ENCODE measurements around the gene GSN. TPM values are rescaled to one million over a fixed set of nuclear protein-coding genes. Genes with fewer than 3 reads are reported as not detected.

GSN gene
- total RNA-seq, 1 donor from 2014 or later, result 2,053 TPM

DNA sequence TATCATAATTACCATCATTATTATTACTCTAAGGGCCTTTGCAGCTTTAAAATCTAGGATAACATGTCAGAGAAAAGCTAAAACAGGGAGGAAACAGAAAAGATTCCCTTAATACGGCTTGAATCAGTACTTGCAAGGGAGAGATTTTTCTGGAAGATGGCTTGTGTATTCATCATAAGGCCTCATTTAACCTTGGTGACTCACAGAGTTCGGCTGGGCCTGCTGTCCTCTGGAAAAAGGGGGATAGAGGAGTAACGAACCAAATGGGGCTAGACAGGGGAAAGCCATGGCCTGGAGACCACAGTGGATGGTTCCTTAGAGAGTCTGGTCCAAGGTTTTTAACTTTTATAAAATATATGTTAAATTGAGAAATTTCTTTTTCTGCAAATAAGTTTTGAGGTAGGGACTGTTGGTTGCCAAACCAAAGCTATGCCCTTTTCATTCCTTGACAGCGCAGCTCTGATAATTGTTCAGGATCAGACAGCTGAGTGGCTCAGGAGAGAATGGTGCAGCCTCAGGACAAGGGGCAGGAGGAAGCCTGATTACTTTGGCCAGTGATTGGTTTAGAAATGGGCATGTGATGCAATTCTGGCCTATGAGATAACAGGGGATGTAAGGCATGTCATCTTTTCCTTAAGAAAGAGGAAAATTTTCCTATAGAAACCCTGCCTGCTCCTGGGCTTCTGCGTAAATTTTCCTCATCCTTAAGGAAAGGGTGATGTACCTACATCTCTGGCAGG lies 25.6 kb upstream of the GSN start:
- TF ChIP-seq, protein P1, sequence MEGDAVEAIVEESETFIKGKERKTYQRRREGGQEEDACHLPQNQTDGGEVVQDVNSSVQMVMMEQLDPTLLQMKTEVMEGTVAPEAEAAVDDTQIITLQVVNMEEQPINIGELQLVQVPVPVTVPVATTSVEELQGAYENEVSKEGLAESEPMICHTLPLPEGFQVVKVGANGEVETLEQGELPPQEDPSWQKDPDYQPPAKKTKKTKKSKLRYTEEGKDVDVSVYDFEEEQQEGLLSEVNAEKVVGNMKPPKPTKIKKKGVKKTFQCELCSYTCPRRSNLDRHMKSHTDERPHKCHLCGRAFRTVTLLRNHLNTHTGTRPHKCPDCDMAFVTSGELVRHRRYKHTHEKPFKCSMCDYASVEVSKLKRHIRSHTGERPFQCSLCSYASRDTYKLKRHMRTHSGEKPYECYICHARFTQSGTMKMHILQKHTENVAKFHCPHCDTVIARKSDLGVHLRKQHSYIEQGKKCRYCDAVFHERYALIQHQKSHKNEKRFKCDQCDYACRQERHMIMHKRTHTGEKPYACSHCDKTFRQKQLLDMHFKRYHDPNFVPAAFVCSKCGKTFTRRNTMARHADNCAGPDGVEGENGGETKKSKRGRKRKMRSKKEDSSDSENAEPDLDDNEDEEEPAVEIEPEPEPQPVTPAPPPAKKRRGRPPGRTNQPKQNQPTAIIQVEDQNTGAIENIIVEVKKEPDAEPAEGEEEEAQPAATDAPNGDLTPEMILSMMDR (IDR thresholded peaks at IDR 0.05), result no peak
- Histone ChIP-seq H3K4me1 (peaks cover 5% of the 10 kb centered on the region), H3K4me3 (no peak overlapping the region), H3K9me3 (no peaks in the 10 kb centered on the region), H3K36me3 (no peaks in the 10 kb centered on the region), H3K27me3 (no peaks in the 10 kb centered on the region), H3K27ac (peak overlapping the region; percentile 51)
- no peak for DNase-seq (ENCODE audit: extremely low spot score in 2 of 2)
- intact Hi-C loops (cut with DNase I), result no loop called here

DNA sequence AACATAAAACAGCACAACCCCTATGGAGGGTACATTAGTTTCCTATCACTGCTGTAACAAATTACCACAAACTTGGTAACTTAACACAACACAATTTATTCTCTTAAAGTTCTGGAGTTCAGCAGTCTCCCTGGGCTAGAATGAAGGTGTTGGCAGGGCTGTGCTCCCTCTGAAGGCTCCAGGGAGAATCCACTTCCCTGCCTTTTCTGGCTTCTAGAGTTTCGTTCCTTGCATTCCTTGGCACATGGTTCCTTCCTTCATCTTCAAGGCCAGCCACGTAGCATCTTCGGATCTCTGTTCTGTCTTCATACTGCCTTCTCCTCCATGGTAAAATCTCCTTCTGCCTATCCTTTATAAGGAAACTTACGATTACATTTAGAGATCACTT lies 25.0 kb upstream of the GSN start:
- DNase-seq (ENCODE audit: extremely low spot score in 2 of 2), result no peak
- Histone ChIP-seq H3K9me3 (no peaks in the 10 kb centered on the region), H3K27ac (peak overlapping the region; percentile 51), H3K4me3 (no peak overlapping the region), H3K27me3 (no peaks in the 10 kb centered on the region), H3K36me3 (no peaks in the 10 kb centered on the region), H3K4me1 (peaks cover 5% of the 10 kb centered on the region)
- intact Hi-C loops (cut with DNase I), result no loop called here
- TF ChIP-seq, protein P1 (IDR thresholded peaks at IDR 0.05), result no peak
- TF ChIP-seq POLR2A (IDR thresholded peaks at IDR 0.05), result no peak
- TF ChIP-seq POLR2AphosphoS5 (IDR thresholded peaks at IDR 0.05; ENCODE audit: insufficient read depth in 1 of 2, low read depth in 1 of 2), result no peak

DNA sequence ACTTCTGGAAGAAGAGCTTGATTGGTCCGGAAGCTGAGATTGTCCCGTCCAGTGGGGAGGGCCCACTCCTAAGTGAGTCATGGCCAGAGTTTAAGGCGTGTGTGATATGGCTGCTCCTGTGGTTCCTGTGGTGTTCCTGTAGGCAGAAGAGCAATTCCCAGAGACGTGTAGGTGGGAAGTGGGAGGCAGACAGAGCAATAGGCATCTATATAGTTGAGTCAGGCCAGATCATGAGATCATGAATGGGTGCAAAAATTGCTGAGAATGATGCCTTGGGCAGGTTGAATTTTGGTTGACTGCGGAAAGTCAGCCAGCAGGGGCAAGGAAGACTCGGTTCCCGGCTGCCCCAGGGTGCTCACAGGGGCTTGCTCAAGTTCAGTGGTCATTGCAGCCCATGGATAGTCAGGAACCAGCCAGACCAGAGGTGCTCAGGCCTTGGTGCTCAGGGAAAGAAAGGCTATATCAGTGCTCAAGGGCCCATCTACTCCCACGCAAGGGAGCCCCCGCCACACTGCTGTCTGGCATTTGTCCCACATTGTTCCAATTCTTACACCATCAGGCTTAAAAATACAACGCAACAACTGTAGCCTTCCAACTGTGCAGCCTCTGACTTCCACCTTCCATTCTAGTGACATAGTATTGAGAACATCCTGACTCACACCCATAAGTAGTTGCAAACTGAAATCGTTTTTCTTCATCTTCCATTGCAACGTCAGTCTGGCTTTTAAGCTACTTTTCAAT lies 21.0 kb upstream of the GSN start:
- no peaks in the 10 kb centered on the region for H3K27me3 ChIP-seq
- no peak for DNase-seq (ENCODE audit: extremely low spot score in 2 of 2)
- TF ChIP-seq POLR2AphosphoS5 (IDR thresholded peaks at IDR 0.05; ENCODE audit: insufficient read depth in 1 of 2, low read depth in 1 of 2) (no peak), POLR2A (IDR thresholded peaks at IDR 0.05) (no peak)
- TF ChIP-seq, protein P1 (IDR thresholded peaks at IDR 0.05), result no peak
- H3K36me3 ChIP-seq, result no peaks in the 10 kb centered on the region
- H3K9me3 ChIP-seq, result no peaks in the 10 kb centered on the region
- H3K4me1 ChIP-seq, result no peaks in the 10 kb centered on the region
- no peak overlapping the region for H3K4me3 ChIP-seq
- intact Hi-C loops (cut with DNase I), result no loop called here
- no peak overlapping the region for H3K27ac ChIP-seq

DNA sequence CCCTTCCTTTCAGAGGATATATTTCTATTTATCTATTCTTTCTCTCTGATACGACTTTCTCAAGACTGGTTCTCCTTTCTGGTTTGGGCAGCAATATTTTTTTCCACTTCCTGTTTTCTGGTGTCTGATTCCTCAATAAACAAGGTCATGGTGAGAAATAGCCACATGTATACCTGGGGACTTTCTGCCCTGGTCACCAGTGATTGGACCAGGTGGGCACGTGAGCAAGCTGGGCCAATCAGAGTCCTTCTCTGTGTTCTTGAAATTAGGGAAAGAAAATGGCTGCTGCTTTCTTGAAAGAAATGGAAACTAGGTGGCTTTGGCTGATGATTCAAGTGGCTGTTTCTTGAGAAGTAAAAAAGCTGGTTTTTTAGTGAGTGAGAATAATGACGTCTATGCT lies 18.4 kb upstream of the GSN start:
- DNase-seq (ENCODE audit: extremely low spot score in 2 of 2), result no peak

More for the DNA sequence above, 18.4 kb upstream of the GSN start:
- H3K9me3 ChIP-seq, result no peaks in the 10 kb centered on the region
- TF ChIP-seq POLR2AphosphoS5 (IDR thresholded peaks at IDR 0.05; ENCODE audit: insufficient read depth in 1 of 2, low read depth in 1 of 2), result no peak
- TF ChIP-seq, protein P1 (IDR thresholded peaks at IDR 0.05), result no peak
- TF ChIP-seq POLR2A (IDR thresholded peaks at IDR 0.05), result no peak
- H3K27me3 ChIP-seq, result no peaks in the 10 kb centered on the region
- H3K4me1 ChIP-seq, result no peaks in the 10 kb centered on the region
- no peaks in the 10 kb centered on the region for H3K36me3 ChIP-seq
- no peak overlapping the region for H3K27ac ChIP-seq
- no peak overlapping the region for H3K4me3 ChIP-seq
- intact Hi-C loops (cut with DNase I), result no loop called here

Measured in vagina (tissue), 2 donors.